ENCODE results near the gene PUS7.
"Not testable (repeated sequence)": the region's sequence is repeated elsewhere in the genome, so short reads cannot be mapped to it uniquely, and the experiment has no call there.

- not testable (repeated sequence) for TF ChIP-seq TAF1 (IDR thresholded peaks at IDR 0.05; ENCODE audit: borderline replicate concordance, low read depth, low read length); POLR2A (IDR thresholded peaks at IDR 0.05; ENCODE audit: low read depth, low read length); POLR2AphosphoS5 (IDR thresholded peaks at IDR 0.05; ENCODE audit: low read depth, low read length)
These were observed 1.5 kb downstream of the PUS7 start for GRCh38 chr7:105520620-105521019.

Measured in GM12892 (cell line).